H1 (cell line): ENCODE data around the gene SCNN1B. TPM values are rescaled to one million over a fixed set of nuclear protein-coding genes. Genes with fewer than 3 reads are reported as not detected.

ENCODE experiments used
- CTCF ChIA-PET: fragments of 300-600 bp; sonication (Branson Sonifier 250); formaldehyde crosslinking; loops from one replicate; lab custom pipeline; 2021; ENCODE audit not compliant: partially characterized antibody; lab: Charles Lee
- POLR2A ChIA-PET: fragments of 300-600 bp; sonication (Branson Sonifier 250); formaldehyde crosslinking; loops from one replicate; lab custom pipeline; 2021; ENCODE audit warnings: inconsistent platforms; ENCODE audit not compliant: partially characterized antibody; lab: Charles Lee
- DNase-seq, 2 experiments: peaks; one replicate each; pipeline versions ENCODE4 v3.0.0 to v3.0.0-alpha.2; 2010 to 2022; ENCODE audit warnings: low spot score in 2 of 2, low read depth in 1 of 2, mixed read lengths in 1 of 2
- FAIRE-seq: peaks from 2 replicates; lab custom pipeline; 2011; peaks lifted over from hg19 to GRCh38; lab: Jason Lieb, UNC
- H2AFZ ChIP-seq: 2 replicates; pipeline ENCODE4 v1.8.1; 2012; ENCODE audit warnings: low read length, inconsistent platforms
- H2AK5ac ChIP-seq: 2 replicates; pipeline ENCODE4 v1.6.1; 2013; ENCODE audit warnings: low read depth, low read length
- H2BK120ac ChIP-seq: replicated peaks from 2 replicates; pipeline ENCODE3; 2013; ENCODE audit warnings: low read depth, low read length, inconsistent platforms
- H2BK12ac ChIP-seq: 2 replicates; pipeline ENCODE4 v1.6.1; 2013; ENCODE audit warnings: low read depth, low read length
- H2BK15ac ChIP-seq: 2 replicates; pipeline ENCODE4 v1.6.1; 2013; ENCODE audit warnings: low read length
- H2BK20ac ChIP-seq: 2 replicates; pipeline ENCODE4 v1.6.1; 2013; ENCODE audit warnings: low read length
- H2BK5ac ChIP-seq: 2 replicates; pipeline ENCODE4 v1.6.1; 2013; ENCODE audit warnings: low read depth, low read length
- H3K14ac ChIP-seq: 2 replicates; pipeline ENCODE4 v1.6.1; 2013; ENCODE audit warnings: inconsistent platforms; ENCODE audit not compliant: insufficient read length
- H3K18ac ChIP-seq: 2 replicates; pipeline ENCODE4 v1.6.1; 2013; ENCODE audit warnings: low read length; ENCODE audit errors: extremely low read depth
- H3K23ac ChIP-seq: 2 replicates; pipeline ENCODE4 v1.6.1; 2013; ENCODE audit warnings: inconsistent platforms; ENCODE audit not compliant: insufficient read length
- H3K23me2 ChIP-seq: 2 replicates; pipeline ENCODE4 v1.6.1; 2013; ENCODE audit warnings: low read depth, low read length
- H3K27ac ChIP-seq: 2 replicates; pipeline ENCODE4 v1.6.1; 2011; ENCODE audit warnings: low read depth, low read length, inconsistent platforms
- H3K27me3 ChIP-seq, 4 experiments: replicated peaks in 1 of 4; 1 replicate in 1 of 4; 2 replicates in 3 of 4; pipeline versions ENCODE4 v1.6.1 to v1.8.1; 2011 to 2013; ENCODE audit warnings: low read length in 3 of 4, mild to moderate bottlenecking in 3 of 4, inconsistent platforms in 2 of 4, mixed read lengths in 2 of 4, moderate library complexity in 1 of 4; ENCODE audit not compliant: control insufficient read depth in 3 of 4, insufficient read depth in 3 of 4; ENCODE audit errors: extremely low read depth in 1 of 4
- H3K36me3 ChIP-seq, 4 experiments: 2 replicates each; pipeline versions ENCODE4 v1.6.1 to v1.8.1; 2011 to 2013; ENCODE audit warnings: mild to moderate bottlenecking in 4 of 4, low read length in 3 of 4, moderate library complexity in 2 of 4, control low read depth in 1 of 4, inconsistent platforms in 1 of 4; ENCODE audit not compliant: insufficient read depth in 4 of 4, control insufficient read depth in 2 of 4
- H3K4ac ChIP-seq: replicated peaks from 2 replicates; pipeline ENCODE3; 2013; ENCODE audit warnings: low read length, low read depth, mixed read lengths, inconsistent platforms; ENCODE audit not compliant: insufficient read length
- H3K4me1 ChIP-seq, 4 experiments: replicated peaks in 1 of 4; 1 replicate in 1 of 4; 2 replicates in 3 of 4; pipeline versions ENCODE4 v1.6.1 to v1.8.1; 2011 to 2013; ENCODE audit warnings: low read length in 3 of 4, inconsistent platforms in 2 of 4, mixed read lengths in 1 of 4; ENCODE audit not compliant: insufficient read depth in 4 of 4, control insufficient read depth in 3 of 4
- H3K4me2 ChIP-seq, 2 experiments: 2 replicates each; pipeline versions ENCODE4 v1.6.1 to v1.8.1; 2011 to 2013; ENCODE audit warnings: low read depth in 2 of 2, low read length in 2 of 2, control low read depth in 1 of 2, inconsistent platforms in 1 of 2, mild to moderate bottlenecking in 1 of 2; ENCODE audit not compliant: insufficient read depth in 1 of 2
- H3K4me3 ChIP-seq, 4 experiments: fragments of 200-600, 300-600 bp in 1 of 4; sonication (generic), shearing (Covaris generic), sonication (Bioruptor Twin) in 1 of 4; 2 replicates each; pipeline versions ENCODE4 v1.5.1 to v1.8.1; 2011 to 2016; ENCODE audit warnings: low read length in 4 of 4, low read depth in 3 of 4, control low read depth in 2 of 4, inconsistent platforms in 2 of 4, mild to moderate bottlenecking in 2 of 4, mixed read lengths in 1 of 4, moderate library complexity in 1 of 4; ENCODE audit not compliant: insufficient read depth in 2 of 4; ENCODE audit errors: extremely low read depth in 1 of 4
- H3K56ac ChIP-seq: replicated peaks from 2 replicates; pipeline ENCODE3; 2013; ENCODE audit warnings: low read depth, mild to moderate bottlenecking, mixed read lengths, low read length, inconsistent platforms; ENCODE audit not compliant: insufficient read length
- H3K79me1 ChIP-seq: 2 replicates; pipeline ENCODE4 v1.6.1; 2013; ENCODE audit warnings: low read depth, low read length, control low read depth
- H3K79me2 ChIP-seq, 2 experiments: 2 replicates each; pipeline versions ENCODE4 v1.6.1 to v1.8.1; 2012 to 2013; ENCODE audit warnings: low read length in 2 of 2, mild to moderate bottlenecking in 2 of 2, inconsistent platforms in 1 of 2; ENCODE audit not compliant: insufficient read depth in 2 of 2, control insufficient read depth in 1 of 2
- H3K9ac ChIP-seq, 4 experiments: replicated peaks in 1 of 4; 1 replicate in 1 of 4; 2 replicates in 3 of 4; pipeline versions ENCODE4 v1.6.1 to v1.8.1; 2011 to 2013; ENCODE audit warnings: low read depth in 3 of 4, low read length in 3 of 4, control low read depth in 2 of 4, mild to moderate bottlenecking in 2 of 4, moderate library complexity in 2 of 4, inconsistent platforms in 1 of 4; ENCODE audit errors: extremely low read depth in 1 of 4
- H3K9me3 ChIP-seq, 2 experiments: 2 replicates each; pipeline versions ENCODE4 v1.6.1 to v1.8.1; 2012 to 2013; ENCODE audit warnings: mild to moderate bottlenecking in 2 of 2, moderate library complexity in 2 of 2, control low read depth in 1 of 2, inconsistent platforms in 1 of 2, low read depth in 1 of 2, low read length in 1 of 2, mixed read lengths in 1 of 2; ENCODE audit not compliant: insufficient read depth in 2 of 2
- H4K20me1 ChIP-seq, 2 experiments: replicated peaks in 1 of 2; 2 replicates each; pipeline versions ENCODE3 to v1.8.1; 2011 to 2013; ENCODE audit warnings: inconsistent platforms in 2 of 2, low read length in 2 of 2, mild to moderate bottlenecking in 1 of 2; ENCODE audit not compliant: insufficient read depth in 2 of 2, control insufficient read depth in 1 of 2
- H4K5ac ChIP-seq: 2 replicates; pipeline ENCODE4 v1.6.1; 2013; ENCODE audit warnings: low read length, low read depth, mixed read lengths, inconsistent platforms; ENCODE audit not compliant: insufficient read length
- H4K8ac ChIP-seq: 2 replicates; pipeline ENCODE4 v1.8.0; 2013; ENCODE audit warnings: mild to moderate bottlenecking, moderate library complexity, low read length, inconsistent platforms; ENCODE audit not compliant: insufficient read depth; ENCODE audit errors: extremely low read depth
- H4K91ac ChIP-seq: replicated peaks from 2 replicates; pipeline ENCODE3; 2013; ENCODE audit warnings: low read length, mixed read lengths, inconsistent platforms; ENCODE audit not compliant: insufficient read length
- KDM5A ChIP-seq: fragments of 200-600 bp; IDR thresholded peaks from 2 replicates; pipeline ENCODE4 v1.7.1; 2012; ENCODE audit warnings: mild to moderate bottlenecking, low read length, inconsistent platforms, mixed read lengths
- USF2 ChIP-seq: IDR thresholded peaks from 2 replicates; pipeline ENCODE4 v1.6.1; 2011; ENCODE audit warnings: low read length, improper control_type of control experiment
- polyA plus RNA-seq, 7 experiments: library from polyadenylated mRNA; depleted of rRNA in 3 of 7; stranded (reverse) in 5 of 7; unstranded in 2 of 7; fragments of >200 nt in 5 of 7; fragments of 200-250 nt in 2 of 7; gene quantifications; 1 replicate in 5 of 7; 2 replicates in 1 of 7; 4 replicates in 1 of 7; pipeline versions ENCODE4 v1.2.1 to v1.2.3, GENCODE V29; 2011 to 2013; ENCODE audit warnings: missing spikeins in 2 of 7, mixed read lengths in 2 of 7
- total RNA-seq: library from RNA; stranded (reverse); fragmentation: NEBNext Ultra II Directional; extraction: Animal tissue kit (Norgen Biotek cat#: 25700); gene quantifications from 2 replicates; pipeline ENCODE4 v1.2.1, GENCODE V29; 2021

Gene SCNN1B
- total and polyA plus RNA-seq, 2 of the 8 experiments (the other 6 are each of a cell fraction or from before 2014, with no cell fraction given): 0.20 to 0.95 TPM

GRCh38 chr16:23353440-23353839, 51.3 kb downstream of the SCNN1B start:
- CTCF ChIA-PET: interaction anchor here (1.1 kb wide), 1 partner anchor 82 kb away, joined by 4 read pairs; no protein-coding TSS in a partner anchor
- no peak overlapping the region for H3K18ac ChIP-seq
- no peak for DNase-seq

More at GRCh38 chr16:23353440-23353839, 51.3 kb downstream of the SCNN1B start:
- Histone ChIP-seq H2AFZ (no peak overlapping the region), H3K9ac (no peak overlapping the region), H4K20me1 (no peaks in the 10 kb centered on the region), H3K27me3 (no peaks in the 10 kb centered on the region), H3K23ac (no peak overlapping the region), H4K91ac (no peak overlapping the region), H3K79me2 (no peaks in the 10 kb centered on the region), H2BK20ac (no peak overlapping the region), H3K9me3 (no peaks in the 10 kb centered on the region), H2BK5ac (no peak overlapping the region), H3K27ac (no peak overlapping the region), H3K23me2 (no peaks in the 10 kb centered on the region), H4K8ac (no peak overlapping the region), H2BK12ac (no peak overlapping the region), H3K56ac (no peak overlapping the region), H3K4me3 (no peak overlapping the region), H3K79me1 (no peaks in the 10 kb centered on the region), H3K4me1 (no peaks in the 10 kb centered on the region; a peak in 1 of 7 replicates), H2BK15ac (no peak overlapping the region), H3K14ac (no peak overlapping the region), H3K4ac (no peak overlapping the region), H2AK5ac (no peak overlapping the region), H4K5ac (no peak overlapping the region), H3K4me2 (no peak overlapping the region), H2BK120ac (no peak overlapping the region), H3K36me3 (no peaks in the 10 kb centered on the region)
- POLR2A ChIA-PET: no interaction called here
- TF ChIP-seq USF2 (peak; percentile 50), KDM5A (no peak)
- no peak for FAIRE-seq
